ENCODE measurements around the gene TBL2.

TBL2 gene

DNA sequence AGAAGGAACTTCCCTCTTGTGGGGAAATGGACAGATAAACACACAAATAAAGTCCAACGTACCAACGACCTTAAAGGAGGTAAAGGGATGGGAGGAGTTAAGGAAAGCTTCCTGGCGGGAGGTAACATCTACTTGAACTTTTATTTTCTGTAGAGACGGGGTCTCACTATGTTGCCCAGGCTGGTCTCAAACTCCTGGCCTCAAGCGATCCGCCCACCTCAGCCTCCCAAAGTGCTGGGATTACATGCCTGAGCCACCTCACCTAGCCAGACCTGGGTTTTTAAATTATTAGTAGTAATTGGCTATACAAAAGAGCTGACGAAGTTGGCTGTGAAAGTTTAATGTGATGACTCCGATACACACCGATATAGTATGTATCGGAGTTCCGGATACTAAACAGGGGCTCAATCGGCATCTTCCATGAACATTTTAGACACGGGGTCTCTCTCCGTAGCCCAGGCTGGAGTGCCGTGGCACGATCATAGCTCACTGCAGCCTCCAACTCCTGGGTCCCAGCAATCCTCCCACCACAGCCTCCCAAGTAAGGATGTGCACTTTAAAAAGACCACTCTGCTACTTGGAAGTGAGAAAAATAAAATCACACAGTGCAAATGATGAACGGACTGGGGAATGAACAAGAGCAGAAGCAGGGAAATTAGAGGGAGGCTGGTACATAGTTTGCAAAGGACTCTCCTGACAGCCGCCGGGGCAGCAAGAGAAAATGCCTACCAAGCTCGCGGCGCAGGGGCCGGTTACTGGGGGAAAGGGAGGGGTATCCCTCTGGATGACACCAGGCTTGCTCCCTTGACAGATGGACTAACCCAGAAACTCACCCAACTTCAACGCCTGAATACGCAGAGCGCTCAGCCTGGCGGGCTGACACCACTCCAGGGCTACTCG lies 21.9 kb downstream of the TBL2 start:
- no peak for TF ChIP-seq CTCF (IDR thresholded peaks at IDR 0.05)

DNA sequence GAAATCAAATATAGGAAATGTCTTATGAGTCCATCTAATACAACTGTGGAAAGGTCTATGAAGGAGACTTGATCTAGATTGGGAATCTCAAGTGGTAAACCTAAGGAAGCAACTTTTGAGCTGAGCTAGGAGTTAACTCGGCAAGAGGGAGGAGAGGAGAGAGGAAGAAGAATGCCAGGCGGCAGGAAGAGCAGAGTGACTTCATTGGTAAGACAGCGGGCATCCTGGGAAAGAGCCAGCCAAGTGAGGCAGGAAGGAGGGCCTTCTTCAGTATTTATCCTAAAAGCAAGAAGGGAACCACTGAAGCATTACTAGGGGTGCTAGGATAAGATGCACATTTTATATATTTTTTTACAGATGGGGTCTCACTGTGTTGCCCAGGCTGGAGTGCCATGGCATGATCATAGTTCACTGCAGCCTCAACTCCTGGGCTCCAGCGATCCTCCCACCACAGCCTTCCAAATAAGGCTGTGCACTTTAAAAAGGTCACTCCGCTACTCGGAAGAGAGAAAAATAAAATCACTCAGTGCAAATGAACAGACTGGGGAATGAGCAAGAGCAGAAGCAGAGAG lies 22.9 kb downstream of the TBL2 start:
- TF ChIP-seq CTCF (IDR thresholded peaks at IDR 0.05), result no peak

- TF ChIP-seq CTCF (IDR thresholded peaks at IDR 0.05), result no peak
These were observed 29.2 kb downstream of the TBL2 start for GRCh38 chr7:73549176-73549575.

DNA sequence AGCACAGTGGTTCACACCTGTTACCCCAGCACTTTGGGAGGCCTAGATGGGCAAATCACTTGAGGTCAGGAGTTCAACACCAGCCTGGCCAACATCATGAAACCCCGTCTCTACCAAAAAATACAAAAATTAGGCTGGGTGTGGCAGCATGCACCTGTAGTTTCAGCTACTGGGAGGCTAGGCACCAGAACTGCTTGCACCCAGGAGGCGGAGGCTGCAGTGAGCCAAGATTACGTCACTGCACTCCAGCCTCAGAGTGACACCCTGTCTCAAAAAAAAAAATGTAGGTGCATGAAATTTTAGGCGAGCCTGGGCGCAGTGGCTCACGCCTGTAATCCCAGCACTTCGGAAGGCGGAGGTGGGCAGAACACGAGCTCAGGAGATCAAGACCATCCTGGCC lies 30.5 kb downstream of the TBL2 start:
- TF ChIP-seq CTCF (IDR thresholded peaks at IDR 0.05), result no peak

DNA sequence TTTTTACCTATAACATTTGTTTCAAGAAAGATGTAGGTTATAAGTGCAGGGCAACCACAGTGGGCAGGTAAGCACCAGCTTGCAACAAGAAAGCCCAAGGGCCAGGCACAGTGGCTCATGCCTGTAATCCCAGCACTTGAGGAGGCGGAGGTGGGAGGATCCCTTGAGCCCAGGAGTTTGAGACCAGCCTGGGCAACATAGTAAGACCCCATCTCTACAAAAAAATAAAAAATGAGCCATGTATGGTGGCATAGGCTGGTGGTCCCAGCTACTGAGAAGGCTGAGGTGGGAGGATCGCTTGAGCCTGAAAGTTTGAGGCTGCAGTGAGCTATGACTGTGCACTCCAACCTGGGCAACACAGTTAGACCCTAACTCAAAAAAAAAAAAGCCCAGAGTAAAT lies 33.7 kb downstream of the TBL2 start:
- TF ChIP-seq CTCF (IDR thresholded peaks at IDR 0.05), result no peak

- TF ChIP-seq CTCF (IDR thresholded peaks at IDR 0.05), result no peak
These were observed 36.7 kb downstream of the TBL2 start for GRCh38 chr7:73541722-73542121.

DNA sequence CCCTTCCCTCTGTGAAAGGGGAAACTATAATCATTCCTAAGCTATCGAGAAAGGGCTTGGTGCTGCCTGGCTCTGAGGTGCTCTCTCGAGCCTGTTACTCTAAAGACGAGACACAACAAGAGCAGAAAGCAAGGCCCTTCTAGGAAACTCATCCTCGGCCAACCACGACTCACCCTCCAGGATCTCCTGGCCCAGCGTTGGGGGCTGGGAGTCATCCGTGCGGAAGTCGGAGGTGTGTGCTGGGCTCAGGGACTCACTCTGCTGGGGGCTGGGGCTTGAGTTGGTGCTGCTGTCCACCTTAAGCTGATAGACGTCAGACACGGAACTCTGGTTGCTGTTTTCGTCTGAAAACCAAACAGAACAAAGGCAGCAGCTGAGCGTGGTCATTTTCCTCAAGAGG lies 38.7 kb downstream of the TBL2 start:
- no peak for TF ChIP-seq CTCF (IDR thresholded peaks at IDR 0.05)

All from LNCAP (cell line).